ENCODE measurements around the gene FLNC.

FLNC gene

GRCh38 chr7:128867842-128868623 is 37.8 kb downstream of the FLNC start:
- peak; percentile 5 for DNase-seq

GRCh38 chr7:128868624-128869137 is 38.5 kb downstream of the FLNC start:
- DNase-seq, result no peak

GRCh38 chr7:128869138-128869943 is 39.1 kb downstream of the FLNC start:
- DNase-seq, result peak; percentile 36

- DNase-seq, result no peak
Measured at GRCh38 chr7:128869944-128870285, 39.7 kb downstream of the FLNC start.

GRCh38 chr7:128871050-128871449 is 40.8 kb downstream of the FLNC start:
- no peak for DNase-seq

GRCh38 chr7:128872394-128872824 is 42.2 kb downstream of the FLNC start:
- no peak for DNase-seq

GRCh38 chr7:128873234-128873633 is 43.0 kb downstream of the FLNC start:
- DNase-seq, result no peak

GRCh38 chr7:128874140-128875031 is 44.2 kb downstream of the FLNC start:
- no peak for DNase-seq

- no peak for DNase-seq
Measured at GRCh38 chr7:128875523-128875948, 45.3 kb downstream of the FLNC start.

- DNase-seq, result no peak
Measured at GRCh38 chr7:128876127-128876526, 45.9 kb downstream of the FLNC start.

GRCh38 chr7:128876586-128876977 is 46.4 kb downstream of the FLNC start:
- DNase-seq, result no peak

GRCh38 chr7:128876978-128877755 is 47.0 kb downstream of the FLNC start:
- DNase-seq, result no peak

GRCh38 chr7:128877756-128878120 is 47.5 kb downstream of the FLNC start:
- no peak for DNase-seq

GRCh38 chr7:128878226-128879105 is 48.3 kb downstream of the FLNC start:
- DNase-seq, result no peak

GRCh38 chr7:128879461-128879938 is 49.3 kb downstream of the FLNC start:
- DNase-seq, result no peak

GRCh38 chr7:128879939-128880746 is 49.9 kb downstream of the FLNC start:
- peak; percentile 23 for DNase-seq

GRCh38 chr7:128880791-128881457 is 50.7 kb downstream of the FLNC start:
- DNase-seq, result no peak

- DNase-seq, result no peak
Measured at GRCh38 chr7:128881458-128882125, 51.4 kb downstream of the FLNC start.

GRCh38 chr7:128882134-128882533 is 51.9 kb downstream of the FLNC start:
- DNase-seq, result no peak

All from NCI-H774 (cell line).